ENCODE results near the gene KIRREL2.
"Not testable (repeated sequence)": the region's sequence is repeated elsewhere in the genome, so short reads cannot be mapped to it uniquely, and the experiment has no call there.

The KIRREL2 gene

DNA sequence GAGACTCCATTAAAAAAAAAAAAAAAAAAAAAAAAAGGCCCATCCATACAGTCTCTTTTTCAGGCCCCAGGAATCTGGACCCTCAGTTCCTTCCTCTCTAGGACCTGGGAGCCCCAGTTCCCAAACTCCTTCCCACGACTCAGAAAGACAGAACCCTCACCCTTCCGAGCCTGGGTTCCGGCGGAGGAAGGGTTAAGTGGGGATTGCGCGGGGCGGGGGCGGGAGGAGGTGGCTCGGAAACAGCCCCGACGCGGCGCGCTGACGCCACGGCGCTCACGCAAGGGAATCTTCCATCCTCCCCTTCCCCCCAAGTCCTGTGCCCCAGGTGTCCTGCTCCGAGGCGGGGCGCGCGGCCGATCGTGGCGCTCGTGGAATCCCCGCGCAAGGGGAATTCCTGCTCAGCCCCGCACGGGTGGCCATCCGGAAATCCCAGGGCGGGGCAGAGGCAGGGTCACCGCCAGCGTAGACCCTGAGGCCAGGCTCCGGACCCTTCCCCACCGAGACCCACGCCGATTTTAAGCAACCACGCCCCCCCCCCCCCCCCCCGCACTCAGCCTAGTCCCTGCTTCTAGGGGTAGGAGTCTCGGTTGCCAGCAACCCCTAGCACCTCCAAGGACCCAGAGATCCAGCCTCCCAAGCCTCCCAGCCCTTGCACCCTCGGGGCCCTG, 43.0 kb downstream of the KIRREL2 start:
- DNase-seq (ENCODE audit: low read depth): peak; percentile 53

DNA sequence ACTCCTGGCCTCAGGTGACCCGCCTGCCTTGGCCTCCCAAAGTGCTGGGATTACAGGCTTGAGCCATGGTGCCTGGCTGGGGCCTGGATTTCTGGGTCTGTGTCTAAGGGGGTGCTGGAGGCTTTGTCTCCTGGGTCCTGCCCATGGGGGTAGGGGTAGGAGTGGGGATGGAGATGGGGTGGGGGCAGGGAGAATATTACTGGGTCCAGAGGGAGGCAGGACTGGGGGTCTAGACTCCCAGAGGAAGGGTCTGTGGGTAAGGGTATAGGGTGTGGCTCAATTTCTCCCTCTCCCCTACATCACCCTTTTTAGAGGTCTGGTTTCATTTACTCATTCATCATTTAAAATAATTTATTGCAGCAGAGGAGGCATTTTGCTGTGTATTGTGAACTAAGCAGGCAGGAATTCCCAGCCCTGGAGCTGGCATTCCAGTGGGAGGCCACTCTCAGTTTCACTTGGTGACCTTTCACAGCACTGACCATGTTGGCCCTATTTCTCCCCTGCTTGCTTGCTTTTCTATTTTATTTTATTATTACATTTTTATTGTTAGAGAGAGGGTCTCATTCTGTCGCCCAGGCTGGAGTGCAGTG, 44.4 kb downstream of the KIRREL2 start:
- DNase-seq (ENCODE audit: low read depth): peak; percentile 67

DNA sequence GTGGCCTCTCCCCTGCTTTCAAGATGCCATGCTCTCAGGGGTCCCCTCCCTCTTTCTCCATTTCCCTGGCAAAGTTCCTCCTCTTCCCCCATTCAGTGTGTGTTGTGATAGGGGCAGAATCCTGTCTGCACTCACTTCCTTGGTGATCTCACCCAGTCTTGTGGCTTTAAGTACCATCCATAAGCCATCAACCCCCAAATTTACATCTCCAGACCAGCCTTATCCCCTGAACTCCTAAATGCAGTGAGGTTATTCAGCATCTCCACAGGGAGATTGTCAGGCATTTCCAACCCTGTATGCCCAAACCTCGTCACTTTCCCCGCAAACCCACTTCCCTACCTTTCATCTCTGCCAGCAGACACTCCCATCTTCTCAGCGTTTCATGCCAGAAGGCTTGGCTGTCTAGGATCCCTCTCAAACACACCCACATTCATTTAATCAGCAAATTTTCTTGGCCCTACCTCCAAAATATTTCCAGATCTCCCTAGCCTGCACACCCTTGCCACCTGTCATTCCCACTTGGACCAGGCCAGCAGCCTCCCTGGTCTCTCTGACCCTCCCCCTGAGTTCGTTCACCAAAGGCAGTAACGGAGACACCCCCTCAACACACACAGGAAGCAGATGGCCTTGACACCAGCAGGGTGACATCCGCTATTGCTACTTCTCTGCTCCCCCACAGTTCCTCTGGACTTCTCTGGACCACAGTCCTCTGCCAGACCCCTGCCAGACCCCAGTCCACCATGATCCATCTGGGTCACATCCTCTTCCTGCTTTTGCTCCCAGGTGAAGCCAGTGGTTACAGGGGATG, 45.3 kb downstream of the KIRREL2 start, which contains the start of gene HCST:
Gene HCST (plus strand): TSS at position 676 of the 808 bp plus-strand sequence. CDS start 65 bp downstream, at position 741.
- peak; percentile 68 for DNase-seq (ENCODE audit: low read depth)

- DNase-seq (ENCODE audit: low read depth): no peak
Measured at GRCh38 chr19:35902870-35903475, 46.3 kb downstream of the KIRREL2 start.

GRCh38 chr19:35903550-35904179, 47.0 kb downstream of the KIRREL2 start:
- peak; percentile 48 for DNase-seq (ENCODE audit: low read depth)

DNA sequence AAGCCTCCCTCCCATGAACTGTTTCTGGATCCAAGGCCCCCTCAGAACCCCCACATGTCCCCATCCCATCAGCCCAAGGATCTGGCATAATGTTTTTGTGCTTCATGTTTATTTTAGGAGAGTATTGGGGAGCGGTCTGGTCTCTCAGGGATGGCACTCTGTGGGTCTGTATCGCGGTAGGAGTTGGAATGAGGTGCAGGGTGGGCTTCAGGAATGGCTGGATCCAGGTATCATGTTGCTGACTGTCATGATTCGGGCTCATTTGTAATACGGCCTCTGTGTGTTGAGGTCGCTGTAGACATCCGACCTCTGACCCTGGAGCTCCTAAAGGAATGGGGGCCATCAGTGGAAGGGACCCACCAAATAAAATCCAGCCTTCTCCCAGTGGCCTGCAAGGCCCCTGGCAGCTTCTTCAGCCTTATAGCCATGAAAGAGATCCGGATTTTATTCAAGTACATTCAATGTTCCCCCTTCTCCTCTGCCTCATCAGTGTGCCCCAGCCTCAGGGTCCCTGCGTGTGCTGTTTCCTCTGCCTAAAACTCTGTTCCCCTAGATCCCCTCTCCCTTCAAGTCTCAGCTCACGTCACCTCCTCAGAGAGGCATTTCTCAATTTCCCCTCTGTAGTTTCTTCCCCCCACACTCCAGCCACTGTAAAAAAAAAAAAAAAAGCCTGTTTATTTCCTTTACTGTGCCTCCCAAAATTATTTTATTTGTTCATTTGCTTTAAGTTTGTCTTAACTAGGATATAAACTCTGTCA, 47.8 kb downstream of the KIRREL2 start:
- no peak for DNase-seq (ENCODE audit: low read depth)

DNA sequence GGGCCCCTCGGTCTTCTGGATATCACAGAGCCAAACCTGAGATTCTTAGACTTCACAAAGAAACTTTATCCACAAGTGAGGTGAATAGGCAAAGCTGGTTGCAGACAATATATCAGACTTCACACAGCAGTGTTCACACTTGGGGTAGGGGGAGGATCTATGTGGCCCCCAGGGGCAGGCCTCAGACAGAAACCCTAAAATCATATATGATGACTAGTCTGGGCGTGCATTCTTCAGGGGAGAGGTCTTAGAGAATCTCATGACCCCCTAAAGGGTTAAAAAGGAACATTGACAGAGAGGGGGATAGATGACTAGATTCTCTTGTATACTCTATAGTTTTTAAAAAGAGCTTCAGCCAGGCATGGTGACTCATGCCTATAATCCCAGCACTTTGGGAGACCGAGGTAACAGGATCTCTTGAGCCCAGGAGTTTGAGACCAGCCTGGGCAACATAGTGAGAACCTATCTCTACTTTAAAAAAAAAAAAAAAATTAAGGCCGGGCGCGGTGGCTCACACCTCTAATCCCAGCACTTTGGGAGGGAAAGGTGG, 48.5 kb downstream of the KIRREL2 start:
- no peak for DNase-seq (ENCODE audit: low read depth)

DNA sequence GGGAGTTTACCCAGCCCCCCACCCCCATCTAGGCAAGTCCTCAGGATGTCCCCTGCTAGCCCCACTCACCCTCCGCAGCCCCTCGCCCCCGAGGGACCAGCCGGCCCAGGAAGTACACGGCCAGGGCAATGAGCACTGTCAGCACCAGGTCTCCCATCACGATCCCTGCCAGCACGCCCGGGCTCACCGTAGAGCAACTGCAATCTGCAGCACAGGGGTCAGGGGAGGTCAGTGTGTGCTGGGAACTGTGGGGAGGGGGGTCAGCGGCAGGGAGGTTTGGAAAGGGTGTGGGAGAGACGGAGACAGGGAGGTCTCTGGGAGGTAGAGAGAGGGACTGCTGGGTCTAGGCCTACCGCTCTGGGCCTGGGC, 50.6 kb downstream of the KIRREL2 start:
- no peak for DNase-seq (ENCODE audit: low read depth)

DNA sequence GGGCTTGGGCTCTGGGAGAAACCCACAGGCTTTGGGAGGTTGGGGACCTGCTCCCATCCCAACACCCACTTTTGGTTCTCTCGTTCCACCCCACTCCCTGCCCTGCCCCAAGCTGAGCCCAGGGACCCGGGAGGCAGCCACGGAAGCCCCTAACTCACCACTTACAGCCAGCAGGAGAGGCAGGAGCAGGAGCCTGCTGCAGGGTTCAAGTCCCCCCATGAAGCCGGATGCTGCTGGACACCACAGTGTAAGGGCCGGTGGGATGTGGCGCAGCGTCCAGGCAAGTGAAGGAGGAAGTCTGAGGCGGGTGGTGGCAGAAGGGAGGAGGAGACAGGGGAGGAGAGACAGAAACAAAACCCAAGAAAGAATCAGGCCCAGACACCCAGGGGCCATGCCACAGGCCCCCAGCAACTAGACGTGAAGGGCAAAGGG, 51.3 kb downstream of the KIRREL2 start, which contains the start of gene TYROBP:
Gene TYROBP (minus strand): TSS at position 286 of the 432 bp plus-strand sequence. CDS start 67 bp downstream, at position 219.
- DNase-seq (ENCODE audit: low read depth): no peak

DNA sequence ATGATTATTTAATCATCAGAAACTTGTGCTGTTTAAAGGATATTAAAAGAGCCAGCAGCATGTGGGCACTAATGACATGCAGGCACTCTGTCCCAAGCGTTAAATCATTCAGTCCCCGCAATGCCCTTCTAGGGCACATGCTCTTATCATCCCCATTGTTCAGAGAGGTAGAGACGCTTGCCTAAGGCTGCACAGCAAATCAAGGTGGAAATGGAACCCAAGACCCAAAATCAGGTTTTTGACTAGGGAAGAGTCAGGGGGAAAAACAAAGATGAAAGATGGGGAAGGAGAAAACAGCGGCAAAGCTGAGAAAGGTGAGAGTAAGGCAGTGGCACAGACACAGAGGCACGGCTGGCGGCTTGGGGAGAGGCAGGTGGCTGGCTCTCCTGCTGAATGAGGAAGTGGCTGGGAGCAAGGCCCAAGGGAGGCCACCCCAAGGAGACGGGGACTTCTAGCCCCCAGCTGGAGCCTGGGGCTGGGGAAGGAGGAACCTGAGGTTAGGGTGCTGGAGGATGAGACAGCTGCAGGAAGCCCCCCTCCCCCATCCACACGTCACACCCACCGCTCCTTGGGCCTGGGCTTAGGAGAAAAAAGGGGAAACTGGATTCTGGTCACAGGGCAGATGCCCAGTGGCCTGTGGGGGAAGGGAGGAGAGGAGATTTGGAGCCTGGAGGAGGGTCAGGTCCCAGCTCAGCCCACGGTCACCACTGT, 52.4 kb downstream of the KIRREL2 start:
- DNase-seq (ENCODE audit: low read depth): no peak

GRCh38 chr19:35909684-35910035, 52.9 kb downstream of the KIRREL2 start:
- DNase-seq (ENCODE audit: low read depth): no peak

GRCh38 chr19:35910355-35910754, 53.6 kb downstream of the KIRREL2 start:
- not testable (repeated sequence) for DNase-seq (ENCODE audit: low read depth)

GRCh38 chr19:35911173-35911572, 54.5 kb downstream of the KIRREL2 start:
- DNase-seq (ENCODE audit: low read depth): no peak

- no peak for DNase-seq (ENCODE audit: low read depth)
Measured at GRCh38 chr19:35911790-35912189, 55.1 kb downstream of the KIRREL2 start.

GRCh38 chr19:35913589-35913988, 56.9 kb downstream of the KIRREL2 start:
- DNase-seq (ENCODE audit: low read depth): no peak

DNA sequence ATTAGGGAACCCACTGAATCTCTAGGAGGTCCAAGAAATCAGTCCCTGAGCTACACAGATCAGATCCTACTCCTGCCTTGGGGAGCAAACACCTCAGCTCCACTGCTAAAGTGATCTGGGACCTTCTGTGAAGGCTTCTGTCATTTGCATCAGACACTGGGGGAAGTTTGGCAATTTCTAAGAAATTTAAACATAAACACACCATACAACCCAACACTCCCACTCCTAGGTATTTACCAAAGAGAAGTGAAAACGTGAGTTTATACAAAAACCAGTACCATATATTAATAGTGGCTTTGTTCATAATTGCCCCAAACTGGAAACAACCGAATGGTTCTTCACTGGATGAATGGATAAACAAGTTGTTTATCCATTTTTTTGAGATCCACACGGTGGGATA, 58.7 kb downstream of the KIRREL2 start:
- DNase-seq (ENCODE audit: low read depth): no peak

Measured in GM04504 (cell line).